ENCODE data around the gene CHST12.

Gene CHST12

DNA sequence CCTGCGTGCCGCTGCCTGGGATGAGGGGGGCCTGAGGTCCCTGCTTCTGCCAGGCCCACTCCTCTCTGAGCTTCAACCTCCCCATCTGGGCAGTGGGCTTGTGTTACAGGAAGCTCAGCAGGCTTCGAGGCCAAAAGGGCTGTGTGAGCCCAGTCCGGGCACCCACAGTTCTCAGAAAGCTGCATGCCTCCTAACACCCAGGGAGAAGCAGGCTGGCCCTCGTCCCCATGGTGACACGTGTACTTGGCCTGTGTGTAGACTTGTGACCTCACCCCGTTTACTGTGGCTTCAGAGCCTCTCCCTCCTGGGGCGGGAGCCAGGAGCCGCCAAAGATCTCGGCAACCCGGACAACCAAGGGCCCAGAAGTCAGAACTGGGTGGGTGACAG lies 75.0 kb downstream of the CHST12 start:
- no peak for DNase-seq (ENCODE audit: low read depth in 4 of 4, low spot score in 1 of 4)

DNA sequence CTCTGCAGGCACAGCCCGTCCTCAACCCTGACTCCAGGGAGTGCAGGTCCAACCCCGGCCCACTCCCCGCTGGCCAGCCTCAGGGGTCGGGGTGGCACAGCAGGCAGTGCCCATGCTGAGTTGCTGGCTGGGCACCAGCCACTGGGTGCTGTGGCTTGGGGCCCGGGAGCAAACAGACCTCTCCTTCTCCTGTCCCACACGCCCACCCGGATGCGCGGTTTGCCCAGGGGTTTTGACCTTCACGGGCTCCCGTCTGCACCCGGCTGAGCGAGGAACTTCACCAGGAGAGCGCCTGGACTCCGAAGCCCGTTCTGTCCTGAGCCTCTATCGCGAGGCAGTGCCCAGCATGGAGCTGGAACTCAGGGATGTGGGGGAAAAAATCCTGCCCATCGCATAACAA lies 75.4 kb downstream of the CHST12 start:
- DNase-seq (ENCODE audit: low read depth in 4 of 4, low spot score in 1 of 4): no peak

DNA sequence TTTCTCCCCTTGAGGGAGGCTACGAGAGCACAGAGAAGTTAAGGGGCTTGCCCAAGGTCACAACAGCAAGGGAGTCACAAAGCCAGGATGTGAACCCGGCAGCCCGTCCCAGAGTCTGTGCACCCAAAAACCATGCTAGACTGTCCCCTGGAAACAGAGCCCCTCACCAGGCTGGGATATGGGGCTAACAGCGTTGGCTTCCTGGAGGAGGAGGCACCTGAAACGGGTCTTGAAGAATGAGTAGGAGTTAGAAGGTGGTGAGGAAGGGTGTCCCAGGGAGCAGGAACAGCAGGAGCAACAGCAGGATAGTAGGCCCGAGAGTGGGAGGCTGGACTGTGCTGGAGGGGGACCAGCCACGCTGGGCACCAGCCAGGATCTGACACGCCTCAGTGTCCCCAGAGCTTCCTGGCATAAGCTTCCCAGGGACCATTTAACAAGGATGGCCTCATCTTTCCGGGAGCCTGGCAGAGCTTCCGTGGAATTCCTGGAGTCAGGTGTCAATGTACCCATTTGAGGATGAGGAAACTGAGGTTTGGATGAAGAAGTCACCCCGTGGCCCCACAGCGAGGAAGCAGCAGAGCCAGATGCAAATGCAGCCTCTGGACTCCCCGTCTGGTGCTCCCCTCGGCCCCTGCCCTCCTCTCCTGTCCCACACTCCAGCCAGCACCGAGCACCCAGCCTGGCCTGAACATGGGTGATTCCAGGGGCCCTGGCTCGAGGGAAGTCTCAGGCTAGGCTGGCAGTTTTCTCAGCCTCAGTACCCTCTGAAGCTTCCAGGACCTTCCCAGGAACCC lies 76.1 kb downstream of the CHST12 start:
- DNase-seq (ENCODE audit: low read depth in 4 of 4, low spot score in 1 of 4): no peak

DNA sequence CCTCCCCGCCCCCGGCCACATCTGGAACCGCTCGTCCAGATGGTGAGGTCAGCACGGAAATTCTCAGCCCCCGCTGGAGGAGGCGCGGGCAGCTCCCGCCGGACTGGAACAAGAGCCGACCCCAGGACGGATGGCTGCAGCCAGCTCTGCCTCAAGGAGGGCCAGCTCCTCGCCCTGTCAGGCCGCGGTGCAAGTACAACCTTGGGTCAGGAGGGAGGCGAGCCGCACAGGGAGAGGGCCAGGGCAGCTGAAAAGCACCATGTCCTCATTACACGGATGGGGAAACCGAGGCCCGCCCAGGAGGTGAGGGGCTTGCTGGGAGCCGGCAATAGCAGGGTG lies 76.6 kb downstream of the CHST12 start:
- DNase-seq (ENCODE audit: low read depth in 4 of 4, low spot score in 1 of 4): no peak

DNA sequence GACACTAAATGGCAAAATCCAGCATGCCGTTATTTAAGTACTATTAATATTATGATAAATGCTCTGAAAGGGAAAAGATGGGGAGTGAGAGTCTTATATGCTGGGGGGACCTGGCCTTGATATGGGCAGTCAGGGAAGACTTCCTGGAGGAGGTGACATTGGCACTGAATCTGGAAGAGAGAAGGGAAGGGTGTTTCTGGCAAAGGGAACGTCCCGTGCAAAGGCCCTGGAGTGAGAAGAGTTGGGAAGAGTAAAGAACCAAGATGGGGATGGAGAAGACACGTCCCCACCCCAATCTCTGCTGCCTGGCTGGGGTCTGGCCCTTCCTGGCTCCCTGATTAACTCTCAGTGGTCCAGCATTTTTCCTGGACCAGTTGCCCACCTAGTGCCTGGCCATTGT lies 77.8 kb downstream of the CHST12 start:
- DNase-seq (ENCODE audit: low read depth in 4 of 4, low spot score in 1 of 4): no peak

DNA sequence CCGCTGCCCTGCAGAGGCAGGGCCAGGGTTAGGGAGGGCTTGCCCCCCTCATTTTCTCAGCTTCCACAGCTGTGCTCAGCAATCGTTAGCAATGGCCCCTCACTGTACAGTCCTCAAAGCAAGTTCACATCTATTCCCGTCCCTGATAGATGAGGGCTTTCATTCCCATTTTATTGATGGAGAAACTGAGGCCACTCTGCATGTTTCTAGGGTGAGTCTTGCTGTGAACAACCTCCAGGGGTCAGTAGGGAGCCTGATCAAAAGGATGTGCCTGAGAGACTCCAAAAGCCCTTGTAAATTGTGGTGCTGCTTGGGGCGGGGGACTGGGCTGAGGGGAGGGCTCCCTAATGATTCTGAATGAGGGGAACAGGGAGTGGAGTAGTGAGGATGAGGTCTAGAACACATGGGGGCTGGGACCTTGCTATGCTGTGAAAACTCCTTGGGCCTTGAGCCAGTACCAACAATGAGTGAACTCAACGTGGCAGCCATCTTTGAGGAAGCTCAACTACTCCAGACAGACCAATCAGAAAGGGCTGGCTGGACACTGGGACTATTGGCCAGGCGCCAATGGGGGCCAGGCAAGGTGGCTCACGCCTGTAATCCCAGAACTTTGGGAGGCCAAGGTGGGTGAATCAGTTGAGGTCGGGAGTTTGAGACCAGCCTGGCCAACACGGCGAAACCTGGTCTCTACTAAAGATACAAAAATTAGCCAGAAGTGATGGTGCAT lies 79.5 kb downstream of the CHST12 start:
- DNase-seq (ENCODE audit: low read depth in 4 of 4, low spot score in 1 of 4): no peak

DNA sequence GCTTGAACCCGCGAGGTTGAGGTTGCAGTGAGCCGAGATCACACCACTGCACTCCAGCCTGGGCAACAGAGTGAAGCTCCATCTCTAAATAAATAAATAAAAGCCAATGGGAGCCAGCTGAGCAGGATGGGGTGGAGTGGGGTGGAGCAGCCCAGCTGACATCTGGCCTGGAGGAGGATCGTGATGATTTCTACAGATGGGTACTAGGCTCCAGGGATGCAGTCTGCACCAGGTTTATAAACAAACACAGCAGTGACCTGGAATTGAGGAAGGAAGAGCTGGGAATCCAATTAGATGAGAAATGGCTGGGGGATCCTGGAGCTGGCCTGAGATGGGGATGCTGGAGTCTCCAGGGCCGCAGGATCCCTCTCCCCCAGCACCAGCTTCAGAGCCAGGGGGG lies 80.1 kb downstream of the CHST12 start:
- no peak for DNase-seq (ENCODE audit: low read depth in 4 of 4, low spot score in 1 of 4)

DNA sequence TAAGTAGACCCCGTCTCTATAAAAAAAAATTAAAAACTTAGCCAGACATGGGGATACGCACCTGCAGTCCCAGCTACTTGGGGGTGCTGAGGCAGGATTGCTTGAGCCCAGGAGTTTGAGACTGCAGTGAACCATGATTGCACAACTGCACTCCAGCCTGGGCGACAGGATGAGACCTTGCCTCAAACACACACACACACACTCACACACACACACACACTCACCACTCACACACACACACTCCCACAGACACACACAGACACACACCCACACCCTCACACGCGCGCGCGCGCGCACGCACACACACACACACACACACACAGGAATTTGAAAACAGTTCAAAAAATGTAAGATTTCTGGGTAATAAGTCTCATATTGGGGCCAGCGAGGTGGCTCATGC lies 81.5 kb downstream of the CHST12 start:
- no peak for DNase-seq (ENCODE audit: low read depth in 4 of 4, low spot score in 1 of 4)

DNA sequence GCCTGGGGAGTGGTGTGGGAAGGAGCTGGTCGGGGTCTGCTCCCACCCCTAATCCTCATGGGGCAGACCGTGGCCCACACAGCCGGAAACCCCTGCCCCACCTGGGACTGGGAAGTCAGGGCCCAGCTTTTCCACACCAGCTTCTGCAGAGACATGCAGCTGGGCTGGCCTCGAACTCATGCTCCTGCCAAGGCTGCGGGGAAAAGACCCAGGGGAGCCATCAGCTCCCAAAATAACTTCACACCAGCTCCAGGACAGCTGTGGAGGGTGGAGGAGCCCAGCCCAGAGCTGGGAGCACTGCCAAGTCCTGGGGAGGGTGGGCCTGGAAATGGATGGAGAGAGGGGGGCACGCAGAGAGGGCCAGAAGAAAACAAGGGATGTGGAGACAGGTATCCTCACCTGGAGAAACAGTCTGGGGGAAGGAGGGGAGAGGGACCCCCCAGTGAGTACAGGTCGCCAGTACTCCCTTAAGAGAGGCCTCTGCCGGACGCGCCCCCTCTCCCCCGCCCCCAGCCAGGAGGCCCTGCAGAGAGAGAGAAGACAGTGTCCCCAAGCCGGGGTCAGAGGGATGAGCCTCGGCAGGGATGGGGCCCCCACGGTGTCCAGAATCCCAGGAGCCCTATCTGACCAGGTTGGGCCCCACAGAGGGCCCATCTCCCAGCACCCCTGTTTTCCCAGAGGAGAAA lies 84.3 kb downstream of the CHST12 start:
- no peak for DNase-seq (ENCODE audit: low read depth in 4 of 4, low spot score in 1 of 4)

DNA sequence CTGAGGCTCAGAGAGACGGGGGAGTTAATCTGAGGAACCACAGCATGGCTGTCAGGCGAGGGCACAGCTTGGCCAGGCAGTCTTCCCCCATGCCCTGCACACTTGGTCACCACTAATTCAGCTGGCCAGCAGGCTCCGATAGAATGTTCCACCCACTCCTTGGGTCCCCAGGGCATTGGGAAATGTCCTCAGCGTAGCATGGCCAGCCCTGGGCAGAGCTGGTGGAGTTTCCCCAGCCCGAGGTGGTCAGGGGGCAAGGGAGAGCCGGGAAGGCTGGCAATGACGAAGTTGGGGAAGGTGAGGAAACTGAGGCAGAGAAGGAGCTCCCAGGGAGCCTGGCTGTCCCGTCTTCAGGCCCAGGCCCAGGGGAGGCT lies 84.8 kb downstream of the CHST12 start:
- no peak for DNase-seq (ENCODE audit: low read depth in 4 of 4, low spot score in 1 of 4)

DNA sequence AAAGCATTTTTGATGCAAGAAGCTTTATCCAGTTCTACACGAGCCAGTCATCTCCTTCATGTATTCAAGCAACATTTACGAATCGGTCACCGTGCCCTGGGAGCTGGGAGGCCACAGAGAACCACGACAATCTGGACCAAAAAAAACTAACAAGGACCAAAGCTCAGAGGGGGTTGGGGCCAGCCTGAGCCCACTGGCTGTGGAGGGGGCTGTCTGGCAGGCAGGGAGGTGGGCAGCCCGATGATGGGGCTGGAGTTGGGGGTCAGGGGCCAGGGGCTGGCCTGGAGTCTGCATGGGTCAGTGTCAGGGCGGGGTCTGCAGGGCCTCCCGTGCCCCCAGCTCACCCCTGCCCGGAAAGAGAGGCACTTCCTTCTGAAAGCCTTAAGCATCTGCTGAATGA lies 85.3 kb downstream of the CHST12 start:
- DNase-seq (ENCODE audit: low read depth in 4 of 4, low spot score in 1 of 4): no peak

DNA sequence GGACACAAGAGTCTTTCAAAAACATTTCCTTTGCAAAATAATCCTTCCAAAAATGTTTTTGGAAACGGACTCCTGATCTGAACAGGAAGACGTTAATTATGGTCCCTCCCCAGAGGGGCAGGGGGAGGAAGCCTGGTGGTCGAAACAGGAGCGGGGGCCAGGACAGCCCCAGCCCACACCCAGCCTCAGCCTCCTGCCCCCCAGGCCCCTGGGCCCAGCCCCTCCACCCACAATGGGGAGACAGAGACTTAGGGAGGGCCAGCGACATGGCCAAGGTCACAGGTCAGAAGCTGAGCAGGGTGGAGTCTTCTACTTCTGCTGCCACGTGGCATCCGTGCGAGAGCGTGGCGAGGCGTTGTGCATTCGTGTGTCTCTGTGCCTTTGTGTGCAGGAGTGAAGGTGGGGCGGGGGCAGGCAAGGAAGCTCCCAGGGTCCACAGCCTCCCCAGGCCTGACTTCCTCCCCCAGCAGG lies 86.8 kb downstream of the CHST12 start:
- no peak for DNase-seq (ENCODE audit: low read depth in 4 of 4, low spot score in 1 of 4)

DNA sequence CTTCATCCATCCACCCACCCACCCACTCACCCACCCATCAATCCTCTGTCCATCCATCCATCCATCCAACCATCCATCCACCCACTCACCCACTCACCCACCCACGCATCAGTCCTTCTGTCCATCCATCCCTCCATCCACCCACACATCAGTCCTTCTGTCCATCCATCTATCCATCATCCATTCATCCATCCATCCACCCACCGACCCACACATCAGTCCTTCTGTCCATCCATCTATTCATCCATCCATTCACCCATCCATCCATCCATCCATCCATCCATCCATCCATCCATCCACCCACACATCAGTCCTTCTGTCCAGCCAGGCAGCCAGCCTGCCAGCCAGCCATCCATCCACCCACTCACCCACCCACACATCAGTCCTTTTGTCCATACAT lies 88.6 kb downstream of the CHST12 start:
- no peak for DNase-seq (ENCODE audit: low read depth in 4 of 4, low spot score in 1 of 4)

DNA sequence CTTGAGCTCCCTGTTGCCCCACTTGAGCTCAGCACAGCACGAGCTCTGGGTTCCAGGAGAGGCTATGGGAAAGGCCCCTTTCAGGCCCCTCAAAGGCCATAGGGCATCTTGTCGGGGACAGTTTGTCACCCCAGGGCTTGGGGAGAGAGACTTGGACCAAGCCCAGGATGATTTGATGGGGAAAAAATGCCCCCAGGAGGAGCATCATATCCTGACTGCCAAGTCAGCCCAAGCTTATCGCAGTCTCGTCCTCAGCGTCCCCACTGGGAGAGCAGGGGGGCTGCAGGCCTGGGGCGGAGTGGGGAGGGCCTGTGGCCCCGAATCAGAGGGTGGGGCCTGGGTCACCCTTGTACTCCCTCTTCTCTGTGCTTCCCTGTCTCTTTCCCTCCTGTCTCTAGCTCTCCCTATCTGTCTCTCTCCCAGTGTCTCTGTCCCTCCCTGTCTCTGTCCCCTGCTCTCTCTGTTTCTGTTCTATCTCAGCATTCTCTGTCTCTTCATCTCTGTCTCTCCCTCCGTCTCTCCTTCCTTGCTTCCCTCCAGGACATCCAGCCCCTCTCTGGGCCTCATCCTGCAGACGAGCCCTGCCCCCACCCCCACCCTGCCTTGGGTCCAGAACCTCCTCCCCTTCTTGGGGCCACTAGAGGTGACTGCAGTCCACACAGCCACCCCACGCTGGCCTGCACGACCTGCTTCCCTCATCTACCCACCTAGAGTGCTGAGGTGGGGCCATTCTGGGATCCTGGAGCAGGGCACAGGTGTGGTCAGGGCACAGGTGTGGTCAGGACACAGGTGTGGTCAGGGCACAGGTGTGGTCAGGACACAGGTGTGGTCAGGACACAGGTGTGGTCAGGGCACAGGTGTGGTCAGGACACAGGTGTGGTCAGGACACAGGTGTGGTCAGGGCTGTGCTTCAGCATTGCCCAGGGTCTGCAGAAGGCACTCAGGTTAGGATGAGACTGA lies 90.1 kb downstream of the CHST12 start:
- DNase-seq (ENCODE audit: low read depth in 4 of 4, low spot score in 1 of 4): no peak

DNA sequence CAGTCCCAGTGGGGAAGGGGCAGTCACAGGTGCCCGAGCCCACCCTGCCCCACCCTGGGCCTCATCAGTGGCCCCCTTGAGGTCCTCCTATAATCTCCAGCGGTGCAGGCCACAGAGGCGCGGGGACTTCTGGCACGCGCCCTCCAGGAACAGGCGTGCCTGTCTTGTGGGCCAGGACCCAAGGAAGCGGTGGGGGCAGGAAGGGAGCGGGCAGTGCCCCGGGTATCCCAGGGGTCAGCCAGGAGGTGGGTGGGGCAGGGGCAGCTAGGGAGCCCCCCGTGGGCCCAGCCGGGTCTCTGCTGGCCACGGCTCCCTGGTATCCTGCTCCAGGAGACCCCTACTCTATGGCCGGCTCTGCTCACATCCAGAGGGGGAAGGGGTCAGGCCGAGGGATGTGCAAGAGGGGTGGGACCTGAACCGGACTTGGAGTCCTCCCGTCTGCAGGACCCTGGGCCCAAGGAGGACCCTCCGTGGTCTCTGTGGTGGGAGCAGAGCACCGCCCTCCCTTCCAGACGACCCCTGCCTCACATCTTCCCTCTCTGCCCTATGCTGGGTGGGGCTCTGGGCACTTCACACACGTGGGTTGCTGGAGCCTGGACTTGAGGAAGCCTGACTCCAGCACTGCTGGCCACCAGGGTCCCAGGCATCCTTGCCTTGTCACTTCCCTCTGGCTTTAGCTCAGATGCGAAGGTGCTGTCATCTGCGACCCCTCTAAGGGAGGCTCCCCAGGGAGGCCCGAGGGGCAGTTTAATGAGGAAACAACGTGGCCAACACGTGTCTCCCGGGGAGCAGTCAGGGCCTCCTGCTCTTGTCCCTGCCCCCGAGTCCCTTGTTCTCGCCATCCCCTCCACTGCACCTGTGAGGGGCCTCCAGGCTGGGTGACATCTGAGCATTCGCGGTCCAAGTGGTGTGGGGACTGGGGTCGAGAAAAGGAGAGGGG lies 91.0 kb downstream of the CHST12 start:
- DNase-seq (ENCODE audit: low read depth in 4 of 4, low spot score in 1 of 4): no peak

DNA sequence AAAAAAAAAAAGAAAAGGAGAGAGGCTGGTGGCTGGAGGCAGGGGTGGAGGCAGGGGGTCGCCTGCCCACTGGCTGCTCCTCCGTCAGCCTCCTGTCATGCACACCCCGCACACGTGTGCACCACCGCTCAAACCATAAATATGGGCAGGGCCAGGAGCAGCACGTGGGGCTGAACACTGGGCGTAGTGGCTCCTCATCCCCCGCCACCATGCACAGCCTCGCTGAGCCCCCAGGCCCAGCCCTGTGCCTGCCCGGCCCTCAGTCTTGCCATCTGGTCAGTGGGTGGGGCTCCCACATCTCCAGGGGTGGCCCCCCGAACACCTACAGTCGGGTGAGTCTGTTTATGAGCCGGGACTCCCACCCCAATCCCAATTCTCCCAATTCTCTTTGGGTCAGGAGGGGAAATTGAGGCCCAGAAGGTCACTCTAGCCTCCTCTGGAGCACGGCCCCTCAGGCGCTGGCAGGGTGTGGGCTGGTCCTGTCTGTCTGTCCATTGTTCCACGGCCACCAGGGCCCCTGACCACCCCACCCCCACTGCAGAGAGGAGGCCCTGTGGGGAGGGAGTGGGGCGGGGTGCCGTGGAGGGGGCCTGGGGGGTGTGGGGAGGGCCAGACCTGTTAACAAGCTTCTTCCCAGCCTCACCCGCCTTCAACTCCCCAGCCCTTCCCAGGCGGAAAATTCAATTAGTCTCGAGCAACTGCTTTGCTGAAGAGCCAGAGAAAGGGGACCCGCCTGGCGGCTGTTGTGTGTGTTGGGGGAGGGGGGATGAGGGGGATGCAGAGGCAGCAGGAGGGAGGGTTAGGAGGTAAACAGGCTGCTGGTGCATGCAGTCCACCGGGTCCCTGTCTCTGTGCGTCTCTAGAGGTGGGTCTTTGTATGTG lies 92.2 kb downstream of the CHST12 start:
- DNase-seq (ENCODE audit: low read depth in 4 of 4, low spot score in 1 of 4): no peak

DNA sequence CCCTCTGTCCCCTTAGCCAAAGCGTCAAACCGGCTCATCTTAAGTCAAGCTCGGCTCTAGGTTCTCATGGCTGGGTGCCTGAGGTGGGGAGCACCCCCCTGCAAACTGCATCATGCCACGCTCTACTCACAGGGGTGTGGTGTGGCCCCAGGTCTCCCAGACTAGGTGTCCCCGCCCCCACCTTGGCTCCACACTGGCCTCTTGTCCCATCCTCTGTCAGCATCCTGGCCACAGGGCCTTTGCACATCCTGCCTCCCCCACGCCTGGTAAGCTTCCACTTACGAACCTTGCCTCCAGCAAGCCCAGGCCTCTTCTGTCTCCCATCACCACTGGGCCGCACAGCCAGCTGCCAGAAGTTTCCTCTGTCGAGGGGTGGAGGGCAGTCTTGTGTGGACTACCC lies 93.0 kb downstream of the CHST12 start:
- no peak for DNase-seq (ENCODE audit: low read depth in 4 of 4, low spot score in 1 of 4)

DNA sequence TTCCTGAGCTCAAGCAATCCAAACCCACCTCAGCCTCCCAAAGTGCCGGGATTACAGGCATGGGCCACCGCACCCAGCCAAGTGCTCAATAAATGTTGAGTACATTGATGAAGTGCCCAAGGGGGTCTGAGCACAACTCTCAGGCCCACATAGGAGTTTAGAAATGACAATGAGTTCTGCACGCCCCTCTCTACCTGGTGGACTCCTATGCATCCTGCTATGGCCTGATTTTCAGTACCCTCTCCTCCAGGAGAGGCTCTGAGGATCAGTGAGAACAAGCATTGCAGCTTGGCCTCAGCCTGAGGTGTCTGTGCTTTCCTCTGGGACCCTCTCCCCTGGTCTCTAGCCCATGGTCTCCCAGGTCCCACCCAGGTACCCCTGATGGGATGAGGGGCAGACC lies 93.7 kb downstream of the CHST12 start:
- DNase-seq (ENCODE audit: low read depth in 4 of 4, low spot score in 1 of 4): no peak

Data from stimulated activated CD4-positive, alpha-beta T cell treated with anti-CD3 and anti-CD28 coated beads, Interleukin-1b, Interleukin-23, amount 100 ng/mL, for 24 hours (primary cell).